SJCRH30 (cell line): ENCODE measurements around the gene AMN. TPM values are rescaled to one million over a fixed set of nuclear protein-coding genes. Genes with fewer than 3 reads are reported as not detected.

Source experiments
- DNase-seq, 2 experiments: peaks; one replicate each; pipeline ENCODE4 v3.0.0-alpha.2; 2015 to 2020
- H3K27ac ChIP-seq: fragments of 250-450 bp; sonication (Bioruptor Pico); 2 replicates; pipeline ENCODE4 v1.5.1; 2020; ENCODE audit warnings: mild to moderate bottlenecking, moderate library complexity
- H3K27me3 ChIP-seq: fragments of 250-450 bp; sonication (Bioruptor Pico); 2 replicates; pipeline ENCODE4 v1.5.1; 2020; ENCODE audit warnings: mild to moderate bottlenecking, moderate library complexity
- H3K36me3 ChIP-seq: fragments of 250-450 bp; sonication (Bioruptor Pico); 2 replicates; pipeline ENCODE4 v1.5.1; 2020; ENCODE audit warnings: mild to moderate bottlenecking, moderate library complexity
- H3K4me1 ChIP-seq: fragments of 250-450 bp; sonication (Bioruptor Pico); 2 replicates; pipeline ENCODE4 v1.5.1; 2020; ENCODE audit warnings: mild to moderate bottlenecking, moderate library complexity
- H3K4me3 ChIP-seq: fragments of 250-450 bp; sonication (Bioruptor Pico); 2 replicates; pipeline ENCODE4 v1.5.1; 2020; ENCODE audit warnings: mild to moderate bottlenecking, moderate library complexity
- H3K9me3 ChIP-seq: fragments of 250-450 bp; sonication (Bioruptor Pico); replicated peaks from 2 replicates; pipeline ENCODE4 v1.5.1; 2020; ENCODE audit warnings: mild to moderate bottlenecking, moderate library complexity
- total RNA-seq: library from RNA; depleted of rRNA; stranded (reverse); fragments of >200 nt; shearing (Covaris generic); gene quantifications from 2 replicates; pipeline ENCODE4 v1.2.3, GENCODE V29; 2014

Gene AMN
- total RNA-seq, 1 experiment from 2014 or later, result not detected

DNA sequence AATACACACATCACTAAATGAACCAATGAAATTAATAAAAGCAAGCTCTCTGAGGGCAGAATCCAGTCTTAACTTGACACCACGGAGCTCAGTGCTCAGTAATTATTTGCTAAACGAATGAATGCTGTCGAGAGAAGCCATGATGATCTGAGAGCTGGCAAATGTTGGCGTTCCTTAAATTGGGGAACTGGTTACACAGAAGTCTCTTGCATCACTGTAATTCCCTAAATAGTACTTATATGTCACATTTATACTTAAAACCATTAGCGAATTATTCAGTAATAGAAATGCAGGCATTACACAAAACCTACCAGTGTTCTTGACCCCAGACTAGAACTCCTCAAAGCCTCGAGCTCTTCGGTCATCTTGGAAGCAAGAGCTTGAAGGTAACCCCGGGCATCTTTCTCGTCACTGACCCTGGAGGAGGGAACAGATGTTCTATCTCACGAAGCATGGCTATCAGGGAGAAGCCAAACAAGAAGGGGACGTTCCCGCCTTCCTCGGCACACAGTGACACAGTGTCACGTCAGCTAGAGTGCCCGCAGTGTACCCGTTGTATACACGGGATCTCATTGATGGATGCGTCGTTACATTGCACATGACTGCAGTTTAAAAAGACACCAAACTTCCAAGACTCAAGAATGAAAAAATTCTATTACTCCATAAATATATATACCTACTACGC is 43.6 kb downstream of the AMN start:
- no peak for DNase-seq
- H3K9me3 ChIP-seq, result no peaks in the 10 kb centered on the region
- H3K27me3 ChIP-seq, result no peaks in the 10 kb centered on the region
- H3K27ac ChIP-seq, result no peak overlapping the region
- H3K4me1 ChIP-seq, result no peaks in the 10 kb centered on the region
- no peak overlapping the region for H3K4me3 ChIP-seq
- peaks cover 71% of the 10 kb centered on the region for H3K36me3 ChIP-seq

DNA sequence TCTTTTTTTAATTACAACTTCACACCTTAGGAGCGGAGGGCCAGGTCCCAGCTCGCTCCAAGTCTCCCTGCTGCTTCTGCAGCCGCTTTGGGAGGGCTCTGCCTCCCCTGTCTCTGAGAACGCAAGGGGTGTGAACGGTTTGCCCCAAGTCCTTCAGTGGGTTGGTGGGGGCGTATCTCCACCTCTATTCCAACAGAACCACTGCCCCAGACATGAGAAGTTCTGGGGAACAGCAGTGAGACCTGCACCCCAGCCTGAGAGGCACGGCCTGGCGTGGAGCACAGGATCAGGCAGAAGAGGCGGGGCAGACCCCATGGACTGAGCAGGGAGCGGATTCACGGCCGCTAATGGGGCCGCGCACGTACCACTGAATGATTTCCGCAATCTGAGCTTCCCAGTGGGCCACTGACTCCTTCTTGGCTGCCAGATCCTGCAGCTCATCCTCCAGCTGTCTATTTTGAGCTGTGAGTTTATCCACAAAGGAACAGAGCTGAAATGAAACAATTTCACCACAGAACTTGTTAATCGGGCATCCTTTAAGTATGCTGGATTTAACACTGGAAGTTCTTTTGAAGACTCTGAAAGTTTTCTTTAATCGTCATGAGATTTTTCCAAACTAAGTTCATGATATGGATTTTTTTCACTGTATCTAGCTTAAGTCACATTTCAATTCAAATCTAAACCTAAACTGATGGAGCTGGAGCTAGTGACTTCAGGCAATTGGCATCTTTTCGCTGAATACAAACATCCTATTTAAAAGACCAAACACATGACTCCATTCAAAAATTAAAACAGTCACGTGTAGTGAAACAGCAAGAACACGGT is 44.4 kb downstream of the AMN start:
- Histone ChIP-seq H3K27ac (no peak overlapping the region), H3K4me1 (no peaks in the 10 kb centered on the region), H3K4me3 (no peak overlapping the region), H3K36me3 (peaks cover 71% of the 10 kb centered on the region), H3K9me3 (no peaks in the 10 kb centered on the region), H3K27me3 (no peaks in the 10 kb centered on the region)
- no peak for DNase-seq

DNA sequence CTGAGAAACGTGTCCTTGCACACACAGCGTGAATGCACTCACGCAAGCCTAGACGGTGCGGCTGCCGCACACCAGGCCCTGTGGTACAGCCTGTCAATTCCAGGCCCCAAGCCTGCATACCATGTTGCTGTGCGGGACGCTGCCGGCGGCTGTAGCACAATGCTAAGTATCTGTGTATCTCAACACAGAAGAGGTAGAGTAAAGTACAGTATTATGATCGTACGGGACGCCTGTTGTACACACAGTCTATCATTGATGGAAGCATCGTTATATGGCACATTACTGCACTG is 45.0 kb downstream of the AMN start:
- Histone ChIP-seq H3K36me3 (peaks cover 70% of the 10 kb centered on the region), H3K9me3 (no peaks in the 10 kb centered on the region), H3K4me3 (no peak overlapping the region), H3K27me3 (no peaks in the 10 kb centered on the region), H3K4me1 (no peaks in the 10 kb centered on the region), H3K27ac (no peak overlapping the region)
- no peak for DNase-seq

DNA sequence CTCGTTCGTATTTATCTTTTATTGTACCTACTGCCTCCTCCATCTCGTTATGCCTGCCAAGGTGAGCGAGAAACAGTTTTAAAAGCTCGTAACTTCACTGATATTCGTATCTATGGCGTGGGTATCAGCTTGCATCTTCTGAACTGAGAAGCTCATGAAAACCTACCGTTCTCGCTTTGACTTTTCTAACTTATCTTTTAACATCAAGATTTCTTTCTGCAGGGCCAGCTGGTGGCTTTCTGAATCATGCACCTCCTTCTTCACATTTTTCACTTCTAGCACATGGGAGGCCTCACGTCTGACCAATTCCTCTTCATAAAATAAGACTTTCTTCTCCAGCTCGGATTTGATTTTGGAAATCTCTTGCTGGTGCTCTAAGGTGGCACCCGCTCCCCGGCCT is 45.8 kb downstream of the AMN start:
- H3K27me3 ChIP-seq, result no peaks in the 10 kb centered on the region
- no peaks in the 10 kb centered on the region for H3K9me3 ChIP-seq
- H3K36me3 ChIP-seq, result peaks cover 71% of the 10 kb centered on the region
- no peak for DNase-seq
- H3K27ac ChIP-seq, result no peak overlapping the region
- no peaks in the 10 kb centered on the region for H3K4me1 ChIP-seq
- H3K4me3 ChIP-seq, result no peak overlapping the region

DNA sequence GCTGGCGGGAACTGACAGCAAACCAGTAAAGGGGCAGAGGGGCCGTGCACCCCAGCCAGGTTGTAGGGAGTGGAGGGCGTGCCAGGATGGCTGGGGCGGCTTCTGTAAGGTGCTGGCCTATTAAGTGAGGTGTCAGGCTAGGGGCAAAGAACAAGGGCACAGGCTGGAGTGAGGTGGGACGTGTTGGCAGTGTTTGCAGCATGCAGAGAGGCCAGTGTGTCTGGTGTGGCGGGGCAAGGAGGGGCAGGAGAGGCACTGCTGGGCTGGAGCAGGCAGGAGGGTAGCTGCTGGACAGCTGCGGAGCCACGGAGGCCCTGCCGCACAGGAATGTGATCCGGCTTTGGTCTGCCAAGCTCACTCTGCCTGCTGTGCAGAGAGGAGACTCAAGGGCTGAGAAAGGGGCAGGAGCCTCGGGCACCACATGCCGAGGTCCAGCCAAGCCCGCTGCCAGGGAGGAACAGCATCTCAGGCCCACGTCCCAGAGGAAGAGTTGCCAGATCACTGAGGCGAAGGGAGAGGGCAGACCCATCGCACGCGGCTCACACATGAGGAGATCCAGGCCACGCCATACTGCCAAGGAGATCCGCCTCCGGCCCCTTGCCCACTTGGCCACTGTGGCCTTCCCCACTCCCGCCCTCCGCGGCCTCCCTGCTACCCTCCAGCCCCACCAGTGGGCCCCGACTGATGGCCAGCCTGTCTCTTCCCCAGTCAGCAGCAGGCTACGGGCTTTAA is 46.8 kb downstream of the AMN start:
- Histone ChIP-seq H3K4me1 (no peaks in the 10 kb centered on the region), H3K27ac (no peak overlapping the region), H3K9me3 (no peaks in the 10 kb centered on the region), H3K36me3 (peaks cover 64% of the 10 kb centered on the region), H3K4me3 (no peak overlapping the region), H3K27me3 (no peaks in the 10 kb centered on the region)
- DNase-seq, result no peak

DNA sequence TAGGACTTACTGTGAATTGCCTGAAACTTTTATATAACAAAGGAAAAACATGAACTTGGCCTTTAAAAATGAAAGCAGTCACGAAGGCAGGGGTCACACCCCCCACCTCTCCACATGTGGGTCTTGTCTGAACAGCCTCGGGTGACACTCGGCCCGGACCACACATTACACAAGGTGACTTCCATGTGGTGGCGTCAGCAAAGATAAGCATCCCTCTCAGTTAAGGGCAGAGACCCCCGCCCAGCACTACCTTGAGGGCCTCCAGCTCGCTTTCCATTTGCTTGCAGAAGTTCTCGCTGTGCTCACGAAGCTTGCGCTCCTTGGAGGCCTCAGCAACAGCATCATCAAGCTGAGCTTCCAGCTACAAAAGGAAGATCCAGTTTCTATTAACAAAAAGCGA is 47.4 kb downstream of the AMN start:
- H3K36me3 ChIP-seq, result peaks cover 63% of the 10 kb centered on the region
- H3K9me3 ChIP-seq, result no peaks in the 10 kb centered on the region
- H3K4me1 ChIP-seq, result no peaks in the 10 kb centered on the region
- H3K27me3 ChIP-seq, result no peaks in the 10 kb centered on the region
- H3K4me3 ChIP-seq, result no peak overlapping the region
- H3K27ac ChIP-seq, result no peak overlapping the region
- DNase-seq, result no peak

DNA sequence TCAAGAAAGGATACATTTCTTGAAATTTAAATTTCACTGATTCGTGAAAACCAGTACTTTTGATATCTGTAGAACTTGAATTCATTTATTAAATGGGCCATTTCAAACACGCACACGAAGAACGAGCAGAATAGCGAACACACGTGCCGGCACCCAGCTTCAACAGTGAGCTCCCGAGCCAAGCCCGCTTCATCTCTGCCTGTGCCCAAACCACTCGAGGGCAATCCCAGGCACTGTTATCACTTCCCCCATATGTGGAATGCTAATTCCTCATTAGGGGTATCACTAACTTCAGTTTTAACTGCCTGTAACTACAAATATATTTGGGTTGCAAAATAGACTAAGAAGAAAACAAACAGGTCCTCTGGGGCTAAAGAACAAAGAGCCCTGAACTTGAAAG is 48.0 kb downstream of the AMN start:
- no peak overlapping the region for H3K4me3 ChIP-seq
- H3K4me1 ChIP-seq, result no peaks in the 10 kb centered on the region
- DNase-seq, result no peak
- no peak overlapping the region for H3K27ac ChIP-seq
- H3K9me3 ChIP-seq, result no peaks in the 10 kb centered on the region
- H3K36me3 ChIP-seq, result peaks cover 69% of the 10 kb centered on the region
- H3K27me3 ChIP-seq, result no peaks in the 10 kb centered on the region

DNA sequence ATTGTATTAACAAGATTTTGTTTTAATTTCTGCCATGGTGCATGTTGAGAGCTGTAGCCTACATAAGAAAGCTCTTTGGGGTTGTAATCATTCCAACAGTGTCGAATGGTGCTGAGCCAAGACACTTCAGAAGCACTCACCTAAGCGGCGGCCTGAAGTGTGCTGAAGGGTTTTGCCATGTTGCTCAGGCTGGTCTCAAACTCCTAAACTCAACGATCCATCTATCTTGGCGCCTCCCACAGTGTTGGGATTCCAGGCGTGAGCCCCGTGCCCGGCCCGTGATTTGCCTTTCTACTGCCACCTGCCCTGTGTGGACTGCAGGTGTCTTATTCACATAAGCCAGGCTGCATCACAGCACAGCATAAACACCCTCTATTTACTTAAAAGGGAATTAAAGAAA is 48.9 kb downstream of the AMN start:
- H3K27ac ChIP-seq, result no peak overlapping the region
- no peak overlapping the region for H3K4me3 ChIP-seq
- peaks cover 69% of the 10 kb centered on the region for H3K36me3 ChIP-seq
- H3K27me3 ChIP-seq, result no peaks in the 10 kb centered on the region
- H3K4me1 ChIP-seq, result no peaks in the 10 kb centered on the region
- no peaks in the 10 kb centered on the region for H3K9me3 ChIP-seq
- DNase-seq, result no peak

DNA sequence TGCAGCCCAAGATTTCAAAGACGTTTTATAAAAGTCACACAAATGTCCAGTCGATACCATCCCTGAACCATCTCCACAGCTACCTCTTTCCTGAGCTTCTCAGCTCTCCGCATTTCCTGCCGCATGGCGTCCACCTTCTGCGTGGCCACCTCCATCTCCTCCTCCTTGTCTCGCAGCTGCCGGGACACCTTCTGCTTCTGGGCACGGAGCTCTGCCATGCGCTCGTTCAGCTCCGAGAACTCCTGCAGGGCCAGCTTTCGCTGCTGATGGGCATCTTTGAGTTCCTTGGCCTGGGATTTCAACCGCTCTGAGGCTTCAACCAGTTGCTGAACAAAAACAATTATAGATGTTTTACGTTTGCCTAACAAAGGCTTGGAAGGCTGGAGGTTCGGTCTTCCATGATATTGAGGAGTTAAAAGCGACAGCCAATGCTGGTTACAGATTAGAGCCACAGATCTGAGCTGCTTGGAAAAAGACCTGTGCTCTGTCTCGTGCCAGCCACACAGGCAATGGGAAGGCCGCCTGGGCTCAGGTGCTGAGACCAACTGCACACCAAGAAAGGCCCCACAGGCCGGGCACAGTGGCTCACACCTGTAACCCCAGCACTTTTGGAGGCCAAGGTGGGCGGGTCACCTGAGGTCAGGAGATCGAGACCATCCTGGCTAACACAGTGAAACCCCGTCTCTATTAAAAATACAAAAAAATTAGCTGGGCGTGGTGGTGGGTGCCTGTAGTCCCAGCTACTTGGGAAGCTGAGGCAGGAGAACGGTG is 49.6 kb downstream of the AMN start:
- no peak for DNase-seq

DNA sequence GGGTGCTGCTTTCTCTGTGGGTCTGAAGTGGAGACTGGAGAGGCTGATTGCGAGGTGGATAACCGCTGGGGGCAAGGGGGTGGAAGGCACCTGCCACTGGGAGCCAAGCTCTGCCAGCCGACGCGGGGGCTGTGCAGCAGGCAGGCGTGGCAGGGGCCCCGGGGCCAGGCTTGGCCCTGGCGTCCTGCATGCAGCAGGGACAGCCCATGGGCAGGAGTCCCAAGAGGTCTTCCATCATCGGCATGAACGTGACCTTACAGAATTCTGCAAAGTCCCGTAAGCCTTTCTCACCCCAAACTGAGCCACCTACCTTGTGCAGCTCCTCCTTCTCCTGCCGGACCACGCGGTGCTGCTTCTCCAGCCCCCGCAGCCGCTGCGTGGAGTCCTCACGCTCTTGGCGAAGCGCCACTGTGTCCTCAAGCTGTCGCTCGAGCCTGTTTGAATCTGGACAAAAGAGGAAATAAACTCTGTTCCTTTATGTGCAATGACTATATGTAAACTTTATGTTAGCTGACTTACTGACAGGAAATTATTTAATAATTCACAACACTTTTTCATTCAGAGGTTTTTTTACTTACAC is 51.3 kb downstream of the AMN start:
- H3K27me3 ChIP-seq, result no peaks in the 10 kb centered on the region
- no peaks in the 10 kb centered on the region for H3K4me1 ChIP-seq
- DNase-seq, result no peak
- no peak overlapping the region for H3K27ac ChIP-seq
- peaks cover 59% of the 10 kb centered on the region for H3K36me3 ChIP-seq
- H3K9me3 ChIP-seq, result no peaks in the 10 kb centered on the region
- H3K4me3 ChIP-seq, result no peak overlapping the region

More for the DNA sequence above, 49.6 kb downstream of the AMN start:
- Histone ChIP-seq H3K4me3 (no peak overlapping the region), H3K36me3 (peaks cover 66% of the 10 kb centered on the region), H3K27ac (no peak overlapping the region), H3K4me1 (no peaks in the 10 kb centered on the region), H3K9me3 (no peaks in the 10 kb centered on the region), H3K27me3 (no peaks in the 10 kb centered on the region)

DNA sequence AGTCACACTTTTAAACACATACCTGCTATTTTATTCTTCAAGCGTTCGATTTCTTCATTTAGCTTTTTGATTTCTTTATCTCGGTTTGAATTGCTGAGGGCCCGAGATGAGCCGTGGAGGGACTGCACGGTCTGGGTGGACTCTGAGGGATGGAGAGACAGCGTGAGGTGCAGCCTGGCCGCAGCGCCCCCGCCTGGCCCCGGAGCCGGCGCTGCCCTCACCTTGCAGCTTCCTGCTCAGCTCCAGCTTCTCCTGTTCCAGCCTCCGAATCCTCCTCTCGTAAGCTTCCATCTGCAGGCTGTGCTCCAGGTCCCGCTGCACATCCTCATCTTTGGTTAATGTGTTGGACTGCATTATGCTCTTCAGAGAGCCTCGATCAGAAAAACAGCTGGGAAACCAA is 53.2 kb downstream of the AMN start:
- Histone ChIP-seq H3K27me3 (no peaks in the 10 kb centered on the region), H3K4me1 (no peaks in the 10 kb centered on the region), H3K36me3 (peaks cover 55% of the 10 kb centered on the region), H3K9me3 (no peaks in the 10 kb centered on the region), H3K27ac (no peak overlapping the region), H3K4me3 (no peak overlapping the region)
- DNase-seq, result no peak

DNA sequence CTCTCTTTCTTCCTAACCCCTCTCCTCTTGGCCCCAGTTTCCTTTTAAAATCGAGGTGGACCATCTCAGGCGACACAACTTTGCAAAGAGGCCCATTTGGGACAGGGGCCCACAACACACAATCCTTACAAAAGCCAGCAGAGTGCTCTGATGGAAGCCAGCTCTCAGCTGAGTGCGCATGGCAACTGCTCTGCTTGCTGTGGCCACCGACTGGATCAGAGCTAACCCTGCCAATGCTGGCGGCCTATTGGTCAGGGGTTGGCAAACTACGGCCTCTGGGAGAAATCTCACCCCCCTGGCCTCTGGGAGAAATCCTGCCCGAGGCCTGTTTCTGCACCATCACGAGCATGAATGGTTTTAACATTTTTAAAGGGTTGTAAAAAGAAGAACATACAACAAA is 55.0 kb downstream of the AMN start:
- Histone ChIP-seq H3K9me3 (no peaks in the 10 kb centered on the region), H3K4me3 (no peak overlapping the region), H3K4me1 (no peaks in the 10 kb centered on the region), H3K36me3 (peaks cover 54% of the 10 kb centered on the region), H3K27ac (no peak overlapping the region), H3K27me3 (no peaks in the 10 kb centered on the region)
- DNase-seq, result no peak

DNA sequence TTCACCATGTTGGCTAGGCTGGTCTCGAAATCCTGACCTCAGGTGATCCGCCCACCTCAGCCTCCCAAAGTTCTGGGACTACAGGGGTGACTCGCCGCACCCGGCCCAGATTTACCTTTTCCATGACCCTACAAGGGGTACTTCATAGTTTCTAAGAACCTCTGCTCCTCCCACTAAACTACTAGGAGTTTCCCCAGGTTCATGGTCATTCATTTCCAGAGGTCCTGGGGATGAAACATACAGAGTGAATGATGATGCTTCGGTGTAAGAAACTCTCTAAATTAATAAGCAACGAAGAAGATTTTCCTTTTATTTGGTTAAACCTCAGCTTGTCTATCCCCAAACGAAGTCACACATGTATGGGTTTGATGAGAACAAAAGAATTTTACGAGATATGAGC is 56.9 kb downstream of the AMN start:
- H3K36me3 ChIP-seq, result peaks cover 49% of the 10 kb centered on the region
- no peaks in the 10 kb centered on the region for H3K4me1 ChIP-seq
- no peak for DNase-seq
- H3K27me3 ChIP-seq, result no peaks in the 10 kb centered on the region
- H3K9me3 ChIP-seq, result no peaks in the 10 kb centered on the region
- no peak overlapping the region for H3K27ac ChIP-seq
- no peak overlapping the region for H3K4me3 ChIP-seq

DNA sequence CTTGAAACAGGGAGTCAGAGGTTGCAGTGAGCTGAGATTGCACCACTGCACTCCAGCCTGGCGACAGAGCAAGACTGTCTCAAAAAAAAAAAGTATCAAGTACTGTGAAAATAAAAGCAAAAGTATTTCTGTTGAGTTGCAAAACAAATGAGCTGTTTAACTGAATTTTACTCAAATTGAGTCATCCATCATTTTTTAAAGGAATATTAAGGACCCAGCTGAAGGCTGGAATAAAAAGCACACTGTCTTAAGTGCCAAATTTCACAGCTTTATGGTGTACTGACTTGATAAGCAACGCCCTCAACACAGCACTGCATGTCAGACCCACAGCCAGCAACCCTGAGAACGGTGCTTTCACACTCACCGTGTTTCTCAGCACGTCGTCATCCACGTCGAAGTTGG is 57.9 kb downstream of the AMN start:
- Histone ChIP-seq H3K4me1 (no peaks in the 10 kb centered on the region), H3K9me3 (no peaks in the 10 kb centered on the region), H3K4me3 (no peak overlapping the region), H3K27ac (no peak overlapping the region), H3K27me3 (no peaks in the 10 kb centered on the region), H3K36me3 (peaks cover 43% of the 10 kb centered on the region)
- no peak for DNase-seq
